DOHH2 (cell line): ENCODE measurements around the gene DISP2.

Experiments
- H3F3A ChIP-seq: fragments of 200-600 bp; sonication (generic), shearing (Covaris generic); 2 replicates; pipeline ENCODE4 v1.6.0; 2016; ENCODE audit warnings: antibody characterized with exemption, mild to moderate bottlenecking; ENCODE audit not compliant: control insufficient read depth, insufficient read depth
- H3K27ac ChIP-seq: fragments of 200-600 bp; sonication (generic); 2 replicates; pipeline ENCODE4 v1.5.1; 2014; ENCODE audit warnings: low read depth, mild to moderate bottlenecking, low read length, moderate library complexity
- H3K27me3 ChIP-seq: fragments of 200-600 bp; sonication (generic); 2 replicates; pipeline ENCODE4 v1.6.1; 2014; ENCODE audit warnings: mild to moderate bottlenecking, low read length, mixed read lengths; ENCODE audit not compliant: control insufficient read depth
- H3K36me3 ChIP-seq: fragments of 200-600 bp; sonication (generic); 2 replicates; pipeline ENCODE4 v1.6.1; 2014; ENCODE audit warnings: mild to moderate bottlenecking, low read length, moderate library complexity, mixed read lengths; ENCODE audit not compliant: control insufficient read depth
- H3K4me1 ChIP-seq: fragments of 200-600 bp; sonication (generic); 2 replicates; pipeline ENCODE4 v1.6.1; 2014; ENCODE audit warnings: mild to moderate bottlenecking, low read length, mixed read lengths; ENCODE audit not compliant: control insufficient read depth
- H3K4me2 ChIP-seq: fragments of 200-600 bp; sonication (generic); 2 replicates; pipeline ENCODE4 v1.6.0; 2014; ENCODE audit warnings: mild to moderate bottlenecking, low read length, moderate library complexity
- H3K4me3 ChIP-seq: fragments of 200-600 bp; sonication (generic); 2 replicates; pipeline ENCODE4 v1.5.1; 2014; ENCODE audit warnings: mild to moderate bottlenecking, low read length, mixed read lengths
- H3K79me2 ChIP-seq: fragments of 200-600 bp; sonication (generic); 2 replicates; pipeline ENCODE4 v1.6.1; 2014; ENCODE audit warnings: mild to moderate bottlenecking, low read length, mixed read lengths; ENCODE audit not compliant: control insufficient read depth
- H3K9me2 ChIP-seq: fragments of 200-600 bp; sonication (generic); replicated peaks from 2 replicates; pipeline ENCODE4 v1.6.1; 2014; ENCODE audit warnings: mild to moderate bottlenecking, low read length, mixed read lengths; ENCODE audit not compliant: control insufficient read depth
- H3K9me3 ChIP-seq: fragments of 200-600 bp; sonication (generic); 2 replicates; pipeline ENCODE4 v1.6.1; 2014; ENCODE audit warnings: antibody characterized with exemption, low read length, mixed read lengths; ENCODE audit not compliant: control insufficient read depth, insufficient read depth
- H4K20me1 ChIP-seq: fragments of 200-600 bp; sonication (generic); 2 replicates; pipeline ENCODE4 v1.6.0; 2014; ENCODE audit warnings: low read depth, mild to moderate bottlenecking, antibody characterized with exemption, low read length, moderate library complexity; ENCODE audit not compliant: control insufficient read depth, insufficient read depth
- CTCF ChIP-seq: fragments of 200-600 bp; sonication (generic); IDR thresholded peaks from one replicate; pipeline ENCODE4 v1.5.1; 2014; ENCODE audit warnings: antibody characterized with exemption, mild to moderate bottlenecking, low read depth, low read length; ENCODE audit not compliant: poor library complexity, severe bottlenecking
- EZH2phosphoT487 ChIP-seq: fragments of 200-600 bp; sonication (generic); IDR thresholded peaks from 2 replicates; pipeline ENCODE4 v1.6.1; 2017; ENCODE audit warnings: borderline replicate concordance, mild to moderate bottlenecking, antibody characterized with exemption, low read length, moderate library complexity, mixed read lengths

Gene DISP2

GRCh38 chr15:40397688-40398412, 39.8 kb downstream of the DISP2 start:
- TF ChIP-seq EZH2phosphoT487 (no peak), CTCF (no peak)
- H3K27me3 ChIP-seq, result no peaks in the 10 kb centered on the region
- H4K20me1 ChIP-seq, result no peaks in the 10 kb centered on the region
- H3K9me3 ChIP-seq, result no peaks in the 10 kb centered on the region; the same call in 1 of the 2 replicates
- peaks cover 19% of the 10 kb centered on the region for H3K36me3 ChIP-seq
- H3K79me2 ChIP-seq, result no peaks in the 10 kb centered on the region
- H3K4me1 ChIP-seq, result peaks cover 17% of the 10 kb centered on the region
- H3K4me3 ChIP-seq, result no peak overlapping the region
- no peak overlapping the region for H3K27ac ChIP-seq
- no peaks in the 10 kb centered on the region for H3K9me2 ChIP-seq
- peak overlapping the region; percentile 45 for H3K4me2 ChIP-seq
- peaks cover 9% of the 10 kb centered on the region for H3F3A ChIP-seq

GRCh38 chr15:40398413-40398873, 40.4 kb downstream of the DISP2 start:
- Histone ChIP-seq H3F3A (peaks cover 9% of the 10 kb centered on the region), H3K27me3 (no peaks in the 10 kb centered on the region), H3K4me3 (no peak overlapping the region), H3K4me2 (peak overlapping the region; percentile 45), H3K27ac (0 out of 2 replicates have a peak overlapping the region, but pooled peaks have one; percentile 1), H3K9me2 (no peaks in the 10 kb centered on the region), H3K4me1 (peaks cover 17% of the 10 kb centered on the region), H3K9me3 (no peaks in the 10 kb centered on the region; the same call in 1 of the 2 replicates), H3K36me3 (peaks cover 13% of the 10 kb centered on the region), H4K20me1 (no peaks in the 10 kb centered on the region), H3K79me2 (no peaks in the 10 kb centered on the region)
- TF ChIP-seq CTCF (no peak), EZH2phosphoT487 (no peak)

GRCh38 chr15:40399370-40399769, 41.4 kb downstream of the DISP2 start:
- no peaks in the 10 kb centered on the region for H3K9me2 ChIP-seq
- peaks cover 17% of the 10 kb centered on the region for H3K4me1 ChIP-seq
- no peaks in the 10 kb centered on the region for H3K79me2 ChIP-seq
- no peak overlapping the region for H3K27ac ChIP-seq
- no peaks in the 10 kb centered on the region for H3K27me3 ChIP-seq
- H3K9me3 ChIP-seq, result no peaks in the 10 kb centered on the region; the same call in 1 of the 2 replicates
- H3F3A ChIP-seq, result peaks cover 9% of the 10 kb centered on the region
- TF ChIP-seq EZH2phosphoT487 (no peak), CTCF (no peak)
- H4K20me1 ChIP-seq, result no peaks in the 10 kb centered on the region
- H3K36me3 ChIP-seq, result peaks cover 4% of the 10 kb centered on the region
- no peak overlapping the region for H3K4me3 ChIP-seq
- no peak overlapping the region for H3K4me2 ChIP-seq
